Stimulated activated CD4-positive, alpha-beta T cell treated with anti-CD3 and anti-CD28 coated beads, Interleukin-12 subunit alpha, Interleukin-12 subunit beta, amount 100 ng/mL, for 48 hours (primary cell): Measurements from ENCODE around the gene C2orf76.
"Not testable (repeated sequence)": the region's sequence is repeated elsewhere in the genome, so short reads cannot be mapped to it uniquely, and the experiment has no call there.

Experiments used
- DNase-seq, 3 donors: peaks; one replicate each; pipeline ENCODE4 v3.0.0-alpha.2; 2020; ENCODE audit warnings: low read depth in 2 of 3, low spot score in 1 of 3

The C2orf76 gene

DNA sequence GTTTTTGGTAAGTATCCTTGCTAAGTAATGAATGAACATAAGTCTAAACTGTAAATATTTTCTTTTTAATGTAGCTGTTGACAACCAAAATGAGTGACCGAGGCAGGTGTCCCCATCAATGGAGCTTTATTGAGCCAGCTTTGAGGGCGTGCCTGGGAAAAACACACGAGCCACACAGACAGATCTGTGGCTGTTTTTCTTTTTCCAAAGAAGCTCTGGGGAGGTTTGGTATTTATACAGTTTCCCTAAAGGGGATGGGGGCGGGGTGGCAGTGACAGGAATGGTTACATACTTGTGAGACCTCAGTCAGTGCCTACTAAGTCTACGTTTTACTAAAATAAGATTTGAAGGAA lies 11.3 kb upstream of the C2orf76 start:
- no peak for DNase-seq

DNA sequence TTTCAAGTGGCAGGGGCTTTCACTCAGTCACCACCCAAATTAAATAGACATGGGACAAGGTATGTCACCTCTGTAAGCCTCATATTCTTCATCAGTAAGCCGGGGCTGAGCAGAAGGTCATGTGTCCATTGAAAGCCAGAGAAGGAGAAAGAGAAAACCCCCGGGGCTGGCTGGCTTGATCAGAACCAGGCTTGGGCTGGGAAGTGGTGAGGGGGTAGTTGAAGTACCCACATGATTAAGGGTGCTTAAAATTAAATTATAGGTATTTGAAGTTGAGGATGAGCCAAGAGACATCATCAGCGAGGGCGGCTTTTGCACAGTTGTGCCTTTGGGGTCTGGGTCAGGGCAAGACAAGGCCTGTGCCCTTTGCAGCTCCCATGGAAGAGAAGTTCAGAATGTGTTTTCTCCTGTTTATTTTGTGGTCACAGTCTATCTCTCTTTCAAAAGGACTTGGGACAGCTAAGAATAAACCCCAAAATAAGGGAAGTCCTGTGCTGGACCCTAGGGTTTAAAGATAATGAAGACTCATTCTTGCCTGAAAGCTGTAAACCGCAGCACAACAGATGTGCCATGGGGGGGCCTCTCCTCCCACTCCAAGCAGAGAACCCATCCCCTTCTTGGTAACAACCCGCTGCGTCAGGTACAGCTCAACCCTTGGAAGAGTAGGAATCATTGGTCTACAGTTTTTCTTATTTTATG lies 10.8 kb upstream of the C2orf76 start:
- no peak for DNase-seq

DNA sequence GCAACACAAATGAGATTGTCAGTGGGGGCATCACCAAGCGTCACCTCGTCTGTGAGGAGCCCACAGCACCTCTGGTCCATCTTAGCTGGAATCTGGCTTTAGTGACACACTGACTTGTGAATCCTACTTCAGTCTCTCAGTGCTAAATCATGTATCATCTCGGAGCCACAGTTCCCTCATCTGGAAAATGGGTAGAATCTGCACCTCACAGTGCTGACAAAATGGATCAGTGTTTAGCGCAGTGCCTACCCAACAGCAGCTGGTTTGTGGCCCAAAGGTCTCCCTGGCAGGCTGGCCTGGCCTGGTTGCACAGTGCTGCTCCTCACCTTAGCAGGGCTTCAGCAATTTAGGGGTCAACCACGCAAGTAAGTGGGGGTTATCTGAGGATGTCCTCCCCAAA lies 10.2 kb upstream of the C2orf76 start:
- DNase-seq, result no peak

DNA sequence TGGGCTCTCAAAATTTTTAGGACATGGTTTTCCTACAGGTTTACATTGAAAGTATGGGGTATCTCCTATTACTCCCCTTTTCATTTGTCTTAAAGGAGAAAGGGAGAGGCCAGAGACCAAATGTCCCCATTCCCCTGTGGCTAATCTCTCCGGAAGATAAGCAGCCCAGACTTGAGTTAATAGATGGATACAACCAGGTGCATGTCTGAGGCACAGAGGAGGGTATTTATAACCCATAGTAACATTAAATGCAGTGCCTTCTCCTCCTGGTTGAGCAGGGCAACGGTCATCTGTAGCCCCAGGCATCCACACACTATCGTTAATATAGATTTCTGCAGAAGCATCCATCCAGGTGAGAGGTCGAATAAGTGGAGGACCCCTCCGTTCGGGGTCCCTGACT lies 9.8 kb upstream of the C2orf76 start:
- not testable (repeated sequence) for DNase-seq

DNA sequence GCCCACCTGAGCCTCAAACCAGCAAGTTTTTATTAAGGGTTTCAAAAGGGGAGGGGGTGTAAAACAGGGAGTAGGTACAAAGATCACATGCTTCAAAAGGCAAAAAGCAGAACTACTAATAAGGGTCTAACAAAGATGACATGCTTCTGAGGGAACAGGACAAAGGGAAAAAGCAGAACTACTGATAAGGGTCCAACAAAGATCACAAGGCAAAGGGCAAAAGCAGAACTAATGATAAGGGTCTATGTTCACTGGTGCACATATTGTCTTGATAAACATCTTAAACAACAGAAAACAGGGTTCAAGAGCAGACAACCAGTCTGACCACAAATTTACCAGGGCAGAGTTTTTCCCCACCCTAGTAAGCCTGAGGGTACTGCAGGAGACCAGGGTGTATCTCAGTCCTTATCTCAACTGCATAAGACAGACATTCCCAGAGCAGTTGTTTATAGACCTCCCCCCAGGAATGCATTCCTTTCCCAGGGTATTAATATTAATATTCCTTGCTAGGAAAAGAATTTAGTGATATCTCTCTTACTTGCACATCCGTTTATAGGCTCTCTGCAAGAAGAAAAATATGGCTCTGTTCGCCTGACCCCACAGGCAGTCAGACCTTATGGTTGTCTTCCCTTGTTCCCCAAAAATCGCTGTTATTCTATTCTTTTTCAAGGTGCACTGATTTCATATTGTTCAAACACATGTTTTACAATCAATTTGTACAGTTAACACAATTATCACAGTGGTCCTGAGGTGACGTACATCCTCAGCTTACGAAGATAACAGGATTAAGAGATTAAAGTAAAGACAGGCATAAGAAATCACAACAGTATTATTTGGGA lies 7.5 kb upstream of the C2orf76 start:
- not testable (repeated sequence) for DNase-seq

DNA sequence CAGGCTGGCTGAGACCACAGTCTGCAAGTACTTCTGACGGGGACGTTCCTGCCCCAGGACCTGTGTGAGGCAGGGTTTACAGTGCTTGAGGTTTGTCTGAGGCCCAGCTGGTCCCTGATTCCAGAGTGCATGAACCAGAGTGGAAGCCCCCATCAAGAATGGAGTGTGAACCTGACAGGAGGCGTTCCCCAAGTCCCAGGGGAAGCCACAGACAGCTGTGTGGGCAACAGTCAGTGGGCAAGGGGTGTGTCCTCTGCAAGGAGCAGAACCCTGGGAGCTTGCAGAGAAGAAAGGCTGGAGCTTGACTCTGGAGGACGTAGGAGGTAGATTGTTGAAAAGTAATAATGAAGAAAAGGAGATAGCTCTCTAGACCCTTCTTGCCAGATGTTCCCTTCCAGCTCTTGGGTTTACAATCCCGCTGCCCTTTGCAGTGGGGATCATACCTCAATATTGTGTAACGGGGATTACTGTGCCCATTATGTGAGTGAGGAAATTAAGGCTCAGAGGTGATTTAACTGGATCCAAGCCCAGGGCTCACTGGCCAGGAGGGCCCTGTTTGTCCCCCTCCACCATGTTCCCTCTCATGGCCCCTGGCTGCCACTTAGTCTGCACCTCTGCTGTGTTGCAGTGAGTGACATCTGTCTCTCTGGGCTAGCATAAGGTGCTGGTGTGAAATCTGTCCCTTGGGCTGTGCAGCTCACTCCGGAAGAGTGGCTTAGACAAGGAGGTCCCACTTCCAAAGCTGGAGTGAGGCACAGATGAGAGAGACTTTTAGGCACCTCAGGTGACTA lies 6.3 kb upstream of the C2orf76 start:
- DNase-seq, result no peak

DNA sequence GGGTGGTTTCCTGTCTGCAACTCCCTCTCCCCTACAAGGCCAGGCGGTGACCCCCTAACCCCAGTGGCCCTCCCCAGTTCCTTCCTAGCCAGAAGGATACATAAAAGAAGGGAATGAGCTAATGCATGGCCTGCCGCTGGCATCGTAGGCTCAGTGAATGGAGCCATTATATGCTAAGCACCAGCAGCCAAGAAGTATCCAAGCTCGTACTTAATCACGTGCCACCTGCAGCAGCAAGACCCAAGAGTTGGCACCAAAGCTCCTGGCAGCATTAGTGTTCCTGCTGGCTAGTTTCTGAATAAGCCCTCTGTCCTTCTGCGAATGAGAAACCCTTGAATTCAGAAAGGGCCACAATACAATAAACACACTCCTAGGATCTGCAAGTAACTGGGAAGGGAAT lies 4.5 kb upstream of the C2orf76 start:
- DNase-seq, result no peak

DNA sequence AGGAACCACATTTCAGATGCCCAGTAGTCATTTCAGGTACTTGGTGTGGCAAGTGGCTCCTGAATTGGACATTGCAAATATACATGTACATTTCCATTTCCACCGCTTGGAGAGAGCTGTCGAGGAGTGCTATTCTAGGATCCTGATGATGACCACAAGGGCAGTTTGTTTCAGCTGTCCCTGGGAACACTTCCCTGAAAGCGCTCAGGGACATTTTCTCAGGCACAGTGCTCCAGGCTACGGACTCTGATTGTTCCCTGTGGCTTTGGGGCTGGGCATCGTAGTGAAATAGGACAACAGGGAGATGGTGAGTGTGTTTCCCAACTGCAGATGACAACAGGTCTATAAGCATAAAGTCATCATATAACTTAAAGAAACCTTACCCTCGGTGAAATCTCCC lies 3.2 kb upstream of the C2orf76 start:
- DNase-seq, result no peak

DNA sequence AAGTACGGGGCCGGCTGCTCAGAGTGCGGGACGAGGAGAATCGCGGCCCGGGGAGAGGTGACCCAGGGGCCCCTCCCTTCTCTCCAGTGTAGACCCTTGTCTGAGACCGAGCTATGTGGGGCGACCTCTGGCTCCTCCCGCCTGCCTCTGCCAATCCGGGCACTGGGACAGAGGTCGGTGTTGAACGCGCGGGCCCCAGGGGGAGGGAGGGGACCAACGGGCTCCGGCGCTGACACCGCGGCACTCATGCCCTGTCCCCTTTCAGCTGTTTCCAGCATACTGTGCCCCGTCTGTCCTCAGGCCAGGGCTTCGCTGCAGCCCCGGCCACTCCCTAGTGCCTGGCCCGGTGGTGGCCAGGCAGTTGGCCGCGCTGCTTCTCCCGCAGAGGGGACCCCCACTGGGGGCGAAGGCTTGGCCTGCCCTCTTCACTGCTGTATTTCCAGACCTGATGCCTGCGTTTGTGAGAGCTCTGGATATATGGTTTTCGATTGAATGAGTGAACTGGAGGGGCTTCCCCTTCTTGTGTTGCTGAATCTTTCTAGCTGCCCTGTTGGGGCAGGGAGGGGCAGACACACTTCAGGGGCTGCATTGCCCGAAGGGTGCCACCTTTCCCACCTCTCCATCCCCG lies 952 bp upstream of the C2orf76 start:
- peak in 2 of 3 donors; percentile 26 to 43 for DNase-seq

DNA sequence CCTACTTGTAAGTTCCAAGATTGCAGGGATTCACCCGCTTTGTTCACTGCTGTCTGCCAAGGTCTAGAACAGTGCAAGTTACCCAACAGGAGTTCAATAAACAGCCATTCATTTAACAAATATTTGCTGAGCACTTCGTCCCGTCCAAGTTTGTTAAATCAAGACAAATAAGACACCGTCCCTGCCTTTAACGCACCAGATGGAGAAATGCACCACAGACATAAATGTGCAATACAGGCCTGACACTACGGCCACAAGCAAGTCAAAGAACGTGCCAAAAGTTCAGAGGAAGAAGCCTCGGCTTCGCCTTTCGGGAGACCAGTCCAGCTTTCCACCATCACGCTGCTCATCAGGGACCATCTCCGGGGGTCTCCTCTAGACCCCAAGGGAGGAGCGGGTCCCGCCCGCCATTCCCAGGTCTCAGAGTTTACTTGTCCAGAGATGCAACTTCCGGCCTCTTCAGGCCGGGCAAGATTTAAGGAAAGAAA lies 429 bp downstream of the C2orf76 start:
- no peak for DNase-seq

DNA sequence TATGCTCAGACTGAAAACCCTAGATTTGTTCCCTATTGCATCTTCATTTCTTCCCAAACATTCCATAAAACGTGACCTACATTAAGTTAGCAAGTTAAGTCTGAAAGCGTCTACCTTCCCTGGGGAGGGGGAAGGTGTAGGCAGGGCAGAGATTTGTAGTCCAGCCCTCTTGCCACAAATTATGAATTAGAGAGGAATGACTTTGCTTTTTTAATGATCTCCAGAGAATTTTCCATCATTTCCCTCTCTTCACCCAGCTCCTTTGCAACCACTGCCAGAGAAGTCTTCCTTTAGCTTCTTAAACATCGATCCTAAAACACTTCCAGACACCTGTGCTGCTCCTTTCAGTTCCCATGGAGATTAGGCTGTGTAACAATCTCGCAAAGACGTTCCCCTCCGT lies 1.2 kb downstream of the C2orf76 start:
- DNase-seq, result no peak

DNA sequence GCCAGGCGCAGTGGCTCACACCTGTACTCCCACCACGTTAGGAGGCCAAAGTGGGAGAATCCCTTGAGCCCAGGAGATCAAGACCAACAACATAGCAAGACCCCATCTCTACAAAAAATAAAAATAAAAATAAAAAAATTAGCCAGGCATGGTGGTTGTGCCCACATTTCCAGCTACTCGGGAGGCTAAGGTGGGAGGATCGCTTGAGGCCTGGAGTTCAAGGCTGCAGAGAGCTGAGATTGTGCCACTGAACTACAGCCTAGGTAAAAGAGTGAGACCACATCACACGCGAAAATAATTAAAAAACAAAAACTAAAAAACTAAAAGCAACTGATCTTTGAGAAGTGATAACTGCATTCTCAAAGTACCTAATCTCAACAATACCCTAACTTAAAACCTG lies 1.8 kb downstream of the C2orf76 start:
- no peak for DNase-seq

DNA sequence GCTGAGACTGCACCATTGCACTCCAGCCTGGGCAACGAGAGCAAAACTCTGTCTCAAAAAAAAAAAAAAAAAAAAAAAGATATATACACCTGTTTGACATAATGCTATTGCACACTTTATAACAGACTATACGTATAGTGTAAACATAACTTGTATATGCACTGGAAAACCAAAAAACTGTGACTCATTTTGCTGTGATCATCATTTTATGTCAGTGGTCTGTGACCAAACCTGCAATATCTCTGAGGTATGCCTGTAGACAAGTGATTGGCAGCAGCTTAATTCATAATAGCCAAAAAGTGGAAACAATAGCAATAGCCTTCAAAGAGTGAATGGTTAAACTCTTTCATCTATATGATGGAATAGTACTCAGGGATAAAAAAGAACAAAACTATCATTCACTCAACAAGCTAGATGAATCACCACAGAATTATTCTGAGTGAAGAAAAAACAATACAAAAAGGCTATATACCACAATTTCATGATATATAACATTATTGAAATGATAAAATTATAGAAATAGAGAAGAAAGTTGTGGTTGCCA lies 6.1 kb downstream of the C2orf76 start:
- no peak for DNase-seq

DNA sequence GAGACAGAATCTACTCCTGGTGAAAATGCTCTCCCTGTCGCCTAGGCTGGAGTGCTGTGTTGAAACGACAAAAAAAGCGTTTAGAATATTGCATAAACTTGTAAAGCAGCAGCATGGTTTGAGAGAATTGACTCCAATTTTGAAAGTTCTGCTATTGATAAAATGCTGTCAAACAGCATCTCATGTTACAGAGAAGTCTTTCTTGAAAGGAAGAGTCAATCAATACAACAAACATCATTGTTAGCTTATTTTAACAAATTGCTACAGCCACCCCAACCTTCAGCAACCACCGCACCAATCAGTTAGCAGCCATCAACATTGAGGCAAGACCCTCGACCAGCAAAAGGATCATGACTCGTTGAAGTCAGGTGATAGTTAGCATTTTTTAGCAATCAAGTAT lies 6.9 kb downstream of the C2orf76 start:
- no peak for DNase-seq

DNA sequence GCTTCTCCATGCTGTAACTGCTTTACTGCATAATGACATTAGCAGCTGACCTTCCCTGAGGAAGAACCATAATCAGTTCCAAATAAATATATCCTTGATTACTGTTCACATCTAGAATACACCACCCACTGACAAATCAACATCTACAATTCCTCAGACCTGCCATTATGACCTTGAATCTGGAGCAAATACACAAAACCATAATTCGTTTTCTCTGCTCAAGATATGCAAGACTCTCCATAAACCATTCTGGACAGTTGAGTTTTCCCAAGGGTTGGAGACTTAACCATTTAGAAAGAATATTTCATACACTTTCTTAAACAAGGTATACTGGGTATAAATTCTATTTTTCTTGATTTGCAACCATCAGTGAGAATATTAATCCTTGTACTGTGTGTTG lies 11.8 kb downstream of the C2orf76 start:
- DNase-seq, result no peak

DNA sequence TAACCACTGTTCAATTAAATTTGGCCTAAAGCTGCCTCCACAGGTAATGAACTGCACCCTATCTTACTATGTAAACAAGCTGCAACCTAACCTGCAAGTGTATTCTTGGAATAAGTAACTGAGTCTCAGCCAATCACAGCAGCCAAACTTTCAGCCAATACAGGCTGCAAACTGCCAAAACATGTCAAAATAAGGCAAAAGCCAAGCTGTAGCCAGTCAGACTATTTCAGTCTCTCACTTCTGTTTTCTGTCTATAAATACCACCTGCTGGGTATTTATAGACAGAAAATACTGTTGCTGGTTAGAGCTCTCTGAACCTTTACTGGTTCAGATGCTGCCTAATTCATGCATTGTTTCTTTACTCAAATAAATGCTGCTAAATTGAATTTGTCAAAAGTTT lies 14.3 kb downstream of the C2orf76 start:
- DNase-seq, result no peak

DNA sequence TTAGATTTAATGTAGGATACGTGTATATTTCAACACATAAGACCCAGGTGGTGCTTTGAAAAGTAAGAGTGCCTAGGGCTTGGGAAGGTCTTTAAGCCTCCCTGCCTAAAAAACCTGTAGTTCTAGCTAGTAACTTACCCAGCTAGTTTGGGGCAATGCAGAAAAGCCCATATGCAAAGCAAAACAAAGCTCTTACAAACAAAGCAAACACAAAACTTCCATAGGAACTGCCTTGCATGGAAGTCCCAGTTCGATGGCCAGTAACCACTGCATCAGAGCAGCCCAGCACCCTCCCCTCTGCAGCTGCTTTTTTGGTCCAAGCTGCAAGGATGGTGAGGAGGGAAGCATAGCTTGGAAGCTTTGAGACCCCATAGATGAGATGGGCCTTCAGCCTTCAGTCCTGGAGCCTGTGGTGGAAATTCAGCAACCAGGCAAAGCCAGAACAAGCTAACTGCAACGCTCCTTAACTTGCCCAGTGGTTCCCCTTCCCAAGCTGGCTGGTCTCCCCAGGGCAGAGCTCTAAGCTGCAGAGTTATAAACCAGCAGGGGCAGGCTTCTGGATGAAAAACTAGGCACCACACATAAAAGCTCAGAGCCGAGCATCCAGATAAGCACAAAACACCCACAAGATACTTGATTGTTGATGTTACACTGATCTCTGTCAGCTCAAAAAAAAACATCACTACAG lies 16.2 kb downstream of the C2orf76 start:
- DNase-seq, result no peak

DNA sequence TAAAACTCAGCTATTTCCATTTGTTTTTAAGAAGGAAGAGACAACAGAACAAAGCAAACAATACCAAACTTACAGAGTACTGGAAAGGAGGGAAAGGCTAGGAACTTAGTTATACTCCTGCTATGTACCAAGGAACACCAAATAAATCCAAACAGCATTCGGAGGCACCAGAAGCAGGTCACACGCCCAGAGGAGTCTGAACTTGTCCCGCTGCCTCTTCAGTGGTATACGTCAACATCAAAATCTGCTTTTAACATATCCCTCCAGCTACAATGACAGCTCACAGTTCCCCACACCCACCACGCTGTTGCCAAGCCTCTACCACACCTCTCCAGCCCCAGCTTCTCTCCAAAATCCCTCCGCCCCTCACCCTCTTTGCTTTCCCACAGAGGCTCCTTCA lies 17.3 kb downstream of the C2orf76 start:
- DNase-seq, result no peak

DNA sequence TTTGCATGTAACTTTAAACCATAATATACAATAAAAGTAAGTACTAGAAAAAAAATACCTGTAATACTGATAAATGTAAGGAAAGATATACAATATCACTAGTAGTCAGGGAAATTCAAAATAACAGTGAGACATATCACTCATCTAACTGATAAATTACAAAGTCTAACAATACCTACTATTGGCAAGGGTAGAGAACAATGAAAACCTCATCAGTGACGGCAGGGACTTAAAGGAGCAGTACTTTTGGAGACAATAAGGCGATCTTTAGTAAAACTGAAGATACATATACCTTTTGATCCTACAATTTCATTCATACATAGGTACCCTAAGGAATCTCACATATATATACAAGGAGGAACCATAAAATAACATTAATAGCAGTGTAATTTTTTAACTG lies 24.9 kb downstream of the C2orf76 start:
- DNase-seq, result no peak

DNA sequence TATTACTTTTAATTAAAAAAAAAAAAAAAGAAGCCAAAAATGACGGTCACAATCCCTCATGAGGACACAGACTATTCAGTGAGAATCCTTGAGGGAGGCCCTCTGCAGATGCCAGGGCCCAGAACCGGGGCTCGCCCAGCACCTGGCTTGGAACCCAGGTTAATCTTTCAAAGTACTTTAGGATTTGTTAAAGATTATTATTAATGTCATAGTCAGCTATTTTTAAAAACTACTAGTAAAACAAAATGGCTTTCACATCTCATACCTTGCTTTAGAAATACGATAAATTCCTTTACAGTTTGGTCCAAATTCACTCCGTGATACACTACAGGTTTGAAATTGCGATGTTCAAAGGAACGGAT lies 27.1 kb downstream of the C2orf76 start:
- DNase-seq, result no peak
